Measurements from ENCODE around the gene SMC4.
"Not testable (repeated sequence)": the region's sequence is repeated elsewhere in the genome, so short reads cannot be mapped to it uniquely, and the experiment has no call there.

SMC4 gene

DNA sequence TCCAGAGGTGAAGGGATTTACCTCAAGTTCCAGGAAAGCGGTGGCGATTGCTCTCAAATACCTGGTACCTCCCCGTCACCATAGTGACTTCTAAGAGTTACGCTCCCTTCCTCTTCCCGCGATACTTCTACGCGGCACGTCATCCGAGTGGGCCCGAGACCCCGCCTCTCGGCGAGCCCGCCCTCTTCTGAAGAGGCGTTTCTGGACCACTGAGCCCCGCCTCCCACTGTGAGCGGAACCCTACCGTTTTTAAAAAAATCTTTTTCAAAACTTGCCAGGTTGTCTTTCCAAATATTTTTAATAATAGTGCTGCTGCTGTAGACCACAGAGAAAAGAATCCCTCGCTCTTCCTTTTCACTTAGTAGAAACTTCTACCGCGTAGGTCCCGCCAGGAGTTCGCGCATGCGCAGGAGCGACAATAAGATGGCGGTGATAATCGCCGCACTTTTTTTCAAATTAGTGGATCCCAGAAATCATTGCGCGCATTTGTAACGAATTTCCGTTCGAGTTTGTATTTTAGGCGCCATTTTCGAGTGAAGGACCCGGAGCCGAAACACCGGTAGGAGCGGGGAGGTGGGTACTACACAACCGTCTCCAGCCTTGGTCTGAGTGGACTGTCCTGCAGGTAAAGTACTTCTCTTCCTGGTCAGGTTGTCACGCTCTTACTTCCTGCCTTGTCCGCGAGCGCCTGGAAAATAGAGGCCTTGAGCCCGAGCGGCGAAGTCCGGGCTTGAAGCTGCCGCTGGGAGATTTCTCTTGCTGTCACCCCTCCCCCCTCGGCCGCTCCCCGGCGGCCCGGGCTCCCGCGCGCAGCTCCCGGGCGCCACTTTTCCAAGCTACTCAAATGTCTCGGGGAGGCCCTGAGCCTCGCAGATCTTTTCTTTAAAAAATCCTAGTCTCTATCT lies at the start of gene SMC4, which contains the start of gene IFT80:
Gene SMC4, plus strand, starts transcription at position 526 of the 905 bp plus-strand sequence. CDS start 1,177 bp downstream, outside the sequence.
Gene IFT80, minus strand, starts transcription at position 101 of the 905 bp plus-strand sequence. CDS start 14,625 bp downstream, outside the sequence.
- peak; percentile 98 to 99 for DNase-seq

DNA sequence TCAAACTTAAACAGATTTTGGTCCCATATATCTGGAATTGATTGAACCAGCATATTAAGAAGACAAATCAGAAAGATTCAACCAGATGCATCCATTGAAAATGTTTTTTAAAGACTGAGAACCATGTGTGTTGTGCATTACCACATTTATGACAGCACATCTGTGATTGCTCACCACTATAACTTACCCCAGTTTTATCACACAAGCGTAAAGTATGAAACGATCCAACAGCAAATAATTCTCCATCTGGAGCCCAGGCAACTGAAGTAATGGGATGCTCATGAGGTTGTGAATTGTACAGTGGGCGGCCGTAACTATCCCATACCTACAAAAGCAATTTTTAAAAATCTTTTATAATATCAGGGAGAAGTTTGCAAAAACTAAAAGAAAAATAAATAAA lies 43.6 kb upstream of the SMC4 start:
- no peak for DNase-seq

DNA sequence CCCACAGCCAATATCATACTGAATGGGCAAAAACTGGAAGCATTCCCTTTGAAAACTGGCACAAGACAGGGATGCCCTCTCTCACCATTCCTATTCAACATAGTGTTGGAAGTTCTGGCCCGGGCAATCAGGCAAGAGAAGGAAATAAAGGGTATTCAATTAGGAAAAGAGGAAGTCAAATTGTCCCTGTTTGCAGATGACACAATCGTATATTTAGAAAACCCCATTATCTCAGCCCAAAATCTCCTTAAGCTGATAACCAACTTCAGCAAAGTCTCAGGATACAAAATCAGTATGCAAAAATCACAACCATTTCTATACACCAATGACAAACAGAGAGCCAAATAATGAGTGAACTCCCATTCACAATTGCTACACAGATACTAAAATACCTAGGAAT lies 36.6 kb upstream of the SMC4 start:
- not testable (repeated sequence) for DNase-seq

DNA sequence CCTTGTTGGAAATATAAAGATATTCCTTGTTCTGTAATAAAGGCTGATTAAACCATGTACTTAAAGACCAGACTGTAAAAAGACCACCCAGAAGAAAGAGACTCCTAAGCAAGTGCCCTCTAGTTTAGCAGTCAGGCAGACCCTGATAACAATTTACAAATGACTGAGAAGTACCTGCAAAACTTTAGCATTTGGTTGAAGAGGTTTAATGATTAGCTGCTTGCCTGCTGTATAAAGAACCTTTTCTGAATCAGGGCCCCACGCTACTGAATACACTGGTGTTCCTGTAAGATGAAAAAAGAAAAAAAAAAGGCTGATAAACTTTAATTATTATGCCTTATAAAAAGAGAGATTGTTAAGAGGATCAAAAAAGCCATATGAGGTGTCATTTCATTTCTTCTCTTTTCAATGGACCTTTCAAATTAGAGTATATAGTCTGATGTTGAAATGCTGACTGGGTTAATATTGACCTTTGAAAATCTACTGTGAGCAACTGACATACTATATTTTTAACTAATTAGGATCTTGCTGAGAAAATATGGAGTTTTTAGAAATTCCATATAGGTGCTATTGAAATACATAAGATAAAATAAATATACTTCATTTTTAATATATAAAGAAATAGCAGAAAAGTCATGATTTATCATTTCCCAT lies 33.5 kb upstream of the SMC4 start:
- no peak for DNase-seq

DNA sequence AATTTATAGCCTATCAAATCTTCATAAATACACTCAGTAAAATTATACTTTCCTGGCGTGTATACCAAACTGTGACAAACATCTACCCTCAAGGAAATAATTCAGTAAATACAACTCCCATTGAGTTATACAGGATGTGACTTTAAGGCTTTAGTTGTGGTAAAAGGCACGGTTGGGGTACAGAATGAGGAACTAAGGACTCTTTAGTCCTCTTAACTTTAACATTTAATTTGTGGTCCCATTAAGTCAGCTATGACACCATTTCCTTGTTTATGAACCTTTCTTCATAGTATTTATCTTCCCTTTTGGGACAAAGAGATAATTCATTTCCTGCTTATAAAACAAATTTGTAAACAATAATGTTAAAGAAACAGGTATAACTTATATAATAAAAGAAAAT lies 30.6 kb upstream of the SMC4 start:
- DNase-seq = peak in 1 of 2 experiments; percentile 12

DNA sequence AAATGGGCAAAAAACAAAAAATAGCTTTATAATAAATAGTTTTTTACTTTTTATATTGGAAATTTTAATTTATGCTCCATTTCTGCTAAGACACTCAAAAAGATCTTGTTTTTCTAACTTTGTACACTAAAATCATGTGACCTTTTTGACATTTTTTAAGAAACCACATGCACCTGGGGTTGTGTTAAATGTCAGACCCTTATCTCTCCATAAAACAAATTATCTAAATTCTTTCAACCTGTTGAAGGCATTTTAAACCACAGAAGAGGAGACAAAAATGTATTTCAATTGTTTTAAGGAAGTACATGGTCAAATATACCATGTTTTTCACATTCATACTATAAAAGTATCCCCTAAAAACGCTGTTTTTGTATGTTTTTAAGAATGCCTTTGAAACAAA lies 29.7 kb upstream of the SMC4 start:
- no peak for DNase-seq

DNA sequence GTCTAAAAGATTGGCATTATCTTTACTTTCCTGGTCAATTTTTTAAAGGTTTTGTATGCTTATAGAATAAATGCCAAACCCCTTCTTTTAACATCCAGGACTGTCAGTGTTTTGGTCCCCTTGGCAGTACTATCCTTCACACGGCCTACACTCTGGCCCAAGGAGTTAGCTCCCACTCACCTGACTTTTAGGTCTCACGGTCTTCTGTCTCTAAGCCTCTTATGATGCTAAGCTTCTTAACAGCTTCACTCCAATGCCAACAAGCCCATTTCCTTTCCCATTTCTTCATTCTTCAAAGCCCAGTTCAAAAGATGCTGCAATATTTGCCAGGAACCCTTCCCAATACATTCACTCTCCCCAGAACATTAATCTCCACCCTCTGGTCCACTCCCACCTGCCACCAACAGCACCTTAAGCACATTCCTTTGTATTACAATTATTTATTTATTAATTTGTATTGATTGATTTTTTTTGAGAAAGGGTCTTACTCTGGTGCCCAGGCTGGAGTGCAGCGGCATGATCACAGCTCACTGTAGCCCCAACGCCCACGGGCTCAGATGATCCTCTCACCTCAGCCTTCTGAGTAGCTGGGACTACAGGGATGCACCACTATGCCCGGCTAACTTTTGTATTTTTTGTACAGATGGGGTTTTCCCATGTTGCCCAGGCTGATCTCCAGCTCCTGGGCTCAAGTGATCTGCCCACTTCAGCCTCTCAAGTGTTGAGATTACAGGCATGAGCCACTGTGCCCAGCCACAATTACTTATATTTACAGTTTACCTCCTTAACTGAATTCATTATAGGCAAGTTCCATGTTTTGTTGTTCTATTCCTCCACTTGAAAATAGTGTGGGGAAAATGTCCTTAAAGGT lies 28.2 kb upstream of the SMC4 start:
- no peak for DNase-seq

DNA sequence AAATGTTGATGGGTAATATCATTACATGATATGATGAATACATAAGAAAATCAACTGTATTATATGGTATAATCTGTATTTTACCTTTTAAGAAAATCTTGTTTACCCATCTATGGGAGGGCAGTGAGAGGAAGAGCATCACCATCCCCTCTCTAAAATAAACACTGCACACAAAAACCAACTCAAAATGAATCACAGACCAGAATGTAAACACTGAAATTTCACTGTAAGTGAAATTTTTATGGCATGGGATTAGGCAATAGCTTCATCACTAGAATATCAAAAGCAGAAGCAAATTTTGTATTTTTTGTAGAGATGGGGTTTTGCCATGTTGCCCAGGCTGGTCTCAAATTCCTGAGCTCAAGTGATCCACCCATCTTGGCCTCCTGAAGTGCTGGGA lies 26.7 kb upstream of the SMC4 start:
- DNase-seq = no peak

DNA sequence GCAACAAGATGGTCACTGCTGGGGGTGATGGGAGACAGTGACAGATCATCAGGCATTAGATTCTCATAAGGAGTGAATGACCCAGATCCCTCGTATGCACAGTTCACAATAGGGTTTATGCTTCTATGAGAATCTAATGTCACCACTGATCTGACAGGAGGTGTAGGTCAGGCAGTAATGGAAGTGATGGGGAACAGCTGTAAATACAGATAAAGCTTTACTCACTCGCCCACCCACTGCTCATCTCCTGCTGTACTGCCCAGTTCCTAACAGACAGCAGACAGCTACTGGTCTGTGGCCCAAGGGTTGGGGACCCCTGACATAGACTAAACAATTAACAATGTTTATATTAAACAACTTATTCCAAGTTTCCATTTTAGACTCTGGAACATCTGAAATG lies 25.8 kb upstream of the SMC4 start:
- no peak for DNase-seq

DNA sequence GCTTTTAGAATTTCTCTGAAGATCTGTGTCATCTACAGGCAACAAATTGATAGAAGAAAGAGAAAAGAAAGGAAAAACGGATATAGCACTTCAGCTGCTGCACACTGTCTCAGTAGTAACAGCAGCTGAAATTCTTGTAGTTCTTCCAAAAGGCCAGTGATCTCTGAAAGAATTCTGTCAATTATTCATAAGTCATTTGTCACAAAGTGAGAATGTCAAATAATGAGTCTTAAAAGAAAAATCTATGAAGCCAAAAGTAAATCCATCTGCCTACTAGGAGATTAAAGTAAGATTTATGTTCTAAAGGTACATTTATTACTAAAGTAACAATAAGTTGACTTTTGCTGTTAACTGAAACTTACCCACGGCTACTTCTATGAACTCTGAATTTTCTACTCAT lies 25.0 kb upstream of the SMC4 start:
- no peak for DNase-seq

DNA sequence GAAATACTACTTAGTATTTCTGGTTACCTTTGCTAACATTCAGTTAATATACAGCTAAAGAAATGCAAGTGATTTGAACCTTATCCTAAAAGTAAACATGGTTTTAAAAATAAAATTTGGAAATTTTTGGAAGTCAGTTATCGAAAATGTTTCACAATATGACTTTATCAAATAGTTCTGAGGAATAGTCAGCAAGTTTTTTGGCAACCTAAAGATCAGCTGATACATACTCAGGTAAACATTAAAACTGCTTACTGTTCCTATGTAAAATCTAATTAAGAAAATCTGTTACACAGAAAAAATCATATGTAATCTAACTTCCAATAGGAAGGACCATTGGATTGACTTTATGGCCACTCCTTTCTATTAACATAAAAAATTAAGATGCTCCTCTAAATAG lies 24.5 kb upstream of the SMC4 start:
- no peak for DNase-seq

DNA sequence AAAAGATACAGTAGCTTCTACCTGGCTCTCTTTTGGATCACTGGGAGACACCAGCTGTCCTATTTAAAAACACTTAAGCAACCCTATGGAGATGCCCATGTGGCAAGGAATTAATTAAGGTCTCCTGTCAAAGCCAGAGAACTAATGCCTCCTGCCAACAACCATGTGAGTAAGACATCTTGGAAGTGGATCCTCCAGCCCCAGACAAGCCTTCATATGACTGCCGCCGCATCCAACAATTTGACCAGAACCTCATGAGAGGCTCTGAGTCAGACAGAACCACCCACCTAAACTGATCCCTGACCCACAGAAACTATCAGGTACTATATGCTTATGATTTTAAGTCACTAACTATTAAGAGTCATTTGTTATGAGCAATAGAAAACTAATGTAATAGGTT lies 22.8 kb upstream of the SMC4 start:
- DNase-seq = no peak

DNA sequence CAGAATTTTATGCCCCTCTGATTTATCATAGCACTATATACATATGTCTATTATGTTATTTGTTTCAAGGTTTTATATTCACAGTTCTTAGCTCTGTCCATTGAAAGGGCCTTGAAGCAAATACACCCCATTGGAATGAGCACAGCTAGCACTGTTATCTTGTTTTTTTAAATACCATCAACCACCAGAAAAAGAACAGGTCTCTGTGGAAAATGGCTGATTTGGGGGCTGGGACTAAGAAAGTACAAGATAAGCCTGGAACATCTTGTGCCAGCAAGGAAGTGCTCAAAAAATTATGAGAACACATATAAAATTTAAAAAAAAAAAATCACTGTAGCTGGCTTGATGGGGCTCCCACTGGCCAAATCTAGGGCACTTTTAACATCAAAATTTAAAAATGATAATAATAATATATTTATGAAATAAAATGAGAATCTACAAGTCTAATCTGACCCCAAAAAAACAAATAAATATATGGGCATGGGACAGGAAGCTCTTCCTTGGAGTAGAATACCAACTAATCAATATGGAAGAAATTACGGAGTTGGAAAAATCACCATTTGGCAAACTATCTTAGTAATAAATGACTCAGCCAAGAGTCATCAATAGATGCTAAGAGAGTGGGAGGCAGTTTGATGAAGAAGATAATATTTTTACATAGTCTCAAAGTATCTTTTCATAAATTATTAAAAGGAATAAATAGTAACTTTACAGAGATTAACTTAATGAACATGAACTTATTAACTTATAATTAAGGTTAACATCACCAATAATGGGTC lies 20.9 kb upstream of the SMC4 start:
- DNase-seq = no peak

DNA sequence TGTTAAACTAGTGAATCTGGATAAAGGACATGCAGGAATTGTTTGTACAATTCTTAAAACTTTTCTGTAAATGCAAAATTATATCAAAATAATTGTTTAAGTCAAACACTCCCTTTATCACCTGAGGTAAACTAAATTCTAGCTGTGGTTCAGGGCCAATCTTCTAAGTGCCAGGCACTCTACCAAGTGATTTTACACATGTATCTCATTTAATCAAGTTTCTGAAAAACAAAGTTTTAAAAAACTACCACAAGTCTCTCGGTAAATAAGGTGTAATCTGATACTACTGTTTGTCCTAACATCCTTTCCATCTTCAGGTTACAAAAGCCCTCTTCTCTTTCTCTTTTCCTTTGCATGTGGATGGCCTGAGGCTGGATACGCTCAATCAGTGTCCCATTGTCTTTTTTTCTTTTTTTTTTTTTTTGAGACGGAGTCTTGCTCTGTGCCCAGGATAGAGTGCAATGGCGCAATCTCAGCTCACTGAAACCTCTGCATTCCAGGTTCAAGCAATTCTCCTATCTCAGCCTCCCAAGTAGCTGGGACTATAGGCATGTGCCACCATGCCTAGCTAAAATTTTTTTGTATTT lies 19.7 kb upstream of the SMC4 start:
- no peak for DNase-seq

DNA sequence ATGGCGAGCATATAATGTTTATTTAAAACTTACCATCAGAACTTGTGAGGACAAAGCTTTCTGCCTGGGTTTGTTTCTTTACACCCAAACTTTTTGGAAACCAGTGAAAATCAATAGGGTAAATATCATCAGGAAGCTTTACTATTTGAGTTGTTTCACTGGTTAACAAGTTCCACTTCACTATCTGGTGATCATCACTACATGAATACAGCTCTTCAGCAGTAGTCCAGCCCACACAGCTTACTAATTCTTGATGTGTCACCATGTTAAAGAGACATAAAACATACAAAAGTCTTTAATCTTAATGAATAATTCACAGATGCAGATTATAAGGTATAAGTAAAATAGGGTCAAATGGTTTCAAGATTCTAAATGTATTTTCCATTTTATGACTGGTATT lies 18.0 kb upstream of the SMC4 start:
- DNase-seq = no peak

DNA sequence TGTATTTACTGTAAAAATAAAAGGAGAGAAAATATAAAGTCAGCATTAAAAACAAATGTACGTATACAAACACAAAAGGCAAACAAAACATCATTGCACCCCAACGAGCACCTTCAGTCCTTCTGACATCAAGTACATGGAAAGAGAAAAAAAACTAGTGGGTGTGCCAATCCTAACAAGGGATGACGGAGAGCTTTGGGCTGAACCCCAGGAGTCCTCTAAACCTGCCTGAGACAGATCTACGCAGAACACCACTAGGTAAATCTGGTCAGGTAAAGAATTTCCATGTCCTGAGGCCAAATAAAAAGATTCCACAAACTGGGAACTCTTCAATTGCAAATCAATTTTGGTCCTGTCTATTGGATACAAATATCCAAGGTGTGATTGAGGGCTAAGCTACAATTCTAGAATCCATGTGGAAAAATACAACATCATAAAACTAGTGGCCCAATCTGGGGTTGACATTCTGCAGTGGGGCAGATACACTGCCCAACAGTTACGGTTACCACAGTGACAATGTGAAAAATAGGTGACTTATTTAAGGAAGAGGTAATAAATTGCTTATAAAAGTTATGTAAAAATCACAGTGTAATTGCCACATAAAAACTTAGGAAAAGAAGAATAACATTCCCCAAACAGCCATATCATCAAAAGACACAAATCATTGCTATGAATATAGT lies 14.7 kb upstream of the SMC4 start:
- no peak for DNase-seq

DNA sequence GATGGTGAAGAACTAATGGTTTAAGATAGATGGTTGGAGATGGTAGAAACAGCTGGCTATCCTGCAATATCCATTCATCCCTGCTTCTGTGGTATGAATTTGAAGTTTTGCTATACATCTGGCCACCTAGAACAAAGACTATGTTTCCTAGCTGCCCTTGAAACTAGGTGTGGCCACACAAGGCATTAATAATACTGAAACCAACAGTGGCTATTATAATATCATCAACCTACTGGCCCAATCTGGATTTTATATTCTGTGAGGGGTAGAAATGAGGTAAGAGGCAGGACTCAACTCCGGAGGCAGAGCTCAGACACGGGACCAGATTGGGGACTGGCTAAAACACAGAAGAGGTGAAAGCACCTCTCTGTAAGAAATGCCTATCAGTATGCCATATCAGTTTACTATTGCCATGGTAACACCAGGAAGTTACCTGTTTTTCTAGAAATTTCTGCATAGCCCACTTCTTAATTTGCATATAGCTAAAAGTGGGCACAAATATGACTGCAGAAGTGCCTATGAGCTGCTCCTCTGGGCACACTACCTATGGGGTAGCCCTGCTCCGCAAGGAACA lies 8.8 kb upstream of the SMC4 start:
- no peak for DNase-seq

DNA sequence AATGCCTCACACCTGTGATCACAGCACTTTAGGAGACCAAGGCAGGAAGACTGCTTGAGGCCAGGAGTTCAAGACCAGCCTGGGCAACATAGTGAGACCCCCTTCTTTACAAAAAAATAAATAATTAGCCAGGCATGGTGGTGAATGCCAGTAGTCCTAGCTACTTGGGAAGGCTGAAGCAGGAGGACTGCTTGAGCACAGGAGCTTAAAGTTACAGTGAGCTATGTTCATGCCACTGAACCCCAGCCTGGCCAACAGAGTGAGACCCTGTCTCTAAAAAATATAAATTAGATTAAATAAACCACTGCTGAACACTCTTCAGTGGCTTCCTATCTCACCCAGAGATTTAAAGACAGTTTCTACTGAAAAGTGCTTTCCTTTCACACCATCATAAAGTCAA lies 6.7 kb upstream of the SMC4 start:
- no peak for DNase-seq

DNA sequence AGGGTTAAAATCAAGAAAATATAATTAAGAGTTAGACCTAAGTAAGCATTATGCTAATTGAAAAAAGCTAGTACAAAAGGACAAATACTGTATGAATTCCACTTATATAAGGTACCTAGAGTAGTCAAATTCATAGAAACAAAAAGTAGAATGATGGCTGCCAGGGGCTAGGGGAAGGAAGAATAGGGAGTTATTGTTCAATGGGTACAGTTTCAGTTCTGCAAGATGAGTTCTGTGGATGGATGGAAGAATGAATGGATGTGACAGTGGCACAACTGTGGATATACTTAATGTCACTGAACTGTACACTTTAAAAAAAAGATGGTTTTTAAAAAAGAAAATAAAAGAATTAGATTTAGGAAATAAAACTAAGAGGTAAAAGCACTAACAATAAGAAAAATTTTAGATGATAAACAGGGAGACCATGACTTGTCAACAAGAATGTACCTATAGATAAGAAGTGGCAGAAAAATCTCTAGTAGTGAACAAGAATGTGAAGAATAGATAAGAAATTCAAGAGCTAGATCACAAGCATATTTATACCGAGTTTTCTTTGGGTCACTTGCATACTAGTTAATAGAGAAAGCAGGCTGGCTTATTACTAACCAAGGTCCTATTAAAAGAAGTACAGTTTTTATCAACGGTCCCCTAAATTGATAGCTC lies 6.0 kb upstream of the SMC4 start:
- no peak for DNase-seq

DNA sequence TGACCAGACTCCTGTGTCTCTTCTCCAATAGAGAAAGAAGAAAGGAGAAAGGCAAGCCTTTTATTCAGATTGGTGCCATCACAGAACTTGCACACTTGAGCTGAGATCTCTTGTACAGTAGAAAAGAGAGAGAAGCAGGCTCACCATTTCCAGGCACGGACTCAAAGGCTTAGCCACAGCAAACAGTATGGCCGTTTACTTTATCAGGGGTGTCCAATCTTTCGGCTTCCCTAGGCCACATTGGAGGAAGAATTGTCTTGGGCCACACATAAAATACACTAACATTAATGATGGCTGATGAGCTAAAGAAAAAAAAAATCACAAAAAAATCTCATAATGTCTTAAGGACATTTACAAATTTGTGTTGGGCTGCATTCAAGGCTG lies 5.4 kb upstream of the SMC4 start:
- DNase-seq = no peak

DNA sequence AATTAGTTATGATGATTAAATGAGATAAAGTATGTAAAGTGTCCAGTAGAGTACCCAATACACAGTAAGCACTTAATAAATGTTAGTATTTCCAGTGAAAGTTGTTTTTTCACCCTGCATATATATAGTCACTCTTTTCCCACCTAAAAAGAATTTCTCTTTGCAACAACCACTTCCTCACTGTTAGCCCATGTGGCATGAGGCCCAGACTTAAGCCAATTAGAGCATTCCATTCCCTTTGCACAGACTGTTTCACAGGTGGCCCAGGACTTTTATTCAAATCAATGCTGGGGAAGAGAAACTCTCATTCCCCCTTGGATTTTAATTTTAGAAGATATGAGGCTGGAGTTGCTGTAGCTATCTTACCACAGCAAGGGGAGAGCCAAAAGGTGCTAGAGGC lies 4.2 kb upstream of the SMC4 start:
- peak in 1 of 2 experiments; percentile 21 for DNase-seq
